H1 (cell line): ENCODE measurements around the gene ACTG2.

Source experiments
- CEBPB ChIP-seq: IDR thresholded peaks from 2 replicates; pipeline ENCODE4 v1.6.1; 2012; ENCODE audit warnings: low read depth, low read length
- CTCF ChIP-seq, 3 experiments: IDR thresholded peaks; 1 replicate in 2 of 3; 2 replicates in 1 of 3; pipeline versions ENCODE4 v1.5.1 to v1.6.1; 2011; ENCODE audit warnings: low read length in 3 of 3, mild to moderate bottlenecking in 3 of 3, inconsistent platforms in 2 of 3, low read depth in 1 of 3, moderate library complexity in 1 of 3; ENCODE audit not compliant: insufficient read depth in 1 of 3; ENCODE audit errors: control extremely low read depth in 1 of 3
- EGR1 ChIP-seq: IDR thresholded peaks from 2 replicates; pipeline ENCODE4 v1.6.1; 2011; ENCODE audit warnings: low read depth, low read length, borderline replicate concordance
- JUND ChIP-seq: IDR thresholded peaks from 2 replicates; pipeline ENCODE4 v1.6.1; 2011; ENCODE audit warnings: mild to moderate bottlenecking, improper control_type of control experiment, low read length
- KDM1A ChIP-seq: fragments of 200-600, 300-600 bp; sonication (generic); IDR thresholded peaks from 2 replicates; pipeline ENCODE4 v1.7.1; 2016; ENCODE audit warnings: mild to moderate bottlenecking, low read length, borderline replicate concordance
- POLR2A ChIP-seq, 2 experiments: IDR thresholded peaks; 1 replicate in 1 of 2; 2 replicates in 1 of 2; pipeline ENCODE4 v1.6.1; 2011; ENCODE audit warnings: low read depth in 2 of 2, low read length in 2 of 2, mild to moderate bottlenecking in 2 of 2; ENCODE audit errors: control extremely low read depth in 1 of 2
- TAF1 ChIP-seq: IDR thresholded peaks from 2 replicates; pipeline ENCODE4 v1.6.1; 2011; ENCODE audit warnings: mild to moderate bottlenecking, low read depth, low read length
- TEAD4 ChIP-seq: IDR thresholded peaks from 2 replicates; pipeline ENCODE4 v1.6.1; 2012; ENCODE audit warnings: low read depth, low read length, inconsistent platforms, mixed read lengths
- USF2 ChIP-seq: IDR thresholded peaks from 2 replicates; pipeline ENCODE4 v1.6.1; 2011; ENCODE audit warnings: low read length, improper control_type of control experiment

- TF ChIP-seq CTCF (IDR thresholded peaks at IDR 0.05; ENCODE audit: control extremely low read depth in 1 of 3, insufficient read depth in 1 of 3, low read depth in 1 of 3, low read length in 3 of 3) = no peak
- TF ChIP-seq JUND = no peak
- no peak for TF ChIP-seq EGR1
- no peak for TF ChIP-seq CEBPB
- TF ChIP-seq USF2 = no peak
- TF ChIP-seq TAF1 = no peak
- no peak for TF ChIP-seq POLR2A (IDR thresholded peaks at IDR 0.05; ENCODE audit: control extremely low read depth in 1 of 2, low read depth in 2 of 2, low read length in 2 of 2)
- no peak for TF ChIP-seq KDM1A
- no peak for TF ChIP-seq TEAD4
Measured at GRCh38 chr2:73933194-73933593, 40.4 kb downstream of the ACTG2 start.
